Measurements from ENCODE around the gene NOTCH2. TPM values are rescaled to one million over a fixed set of nuclear protein-coding genes. Genes with fewer than 3 reads are reported as not detected.

NOTCH2 gene
- total RNA-seq, 1 donor from 2014 or later = 84.2 TPM

DNA sequence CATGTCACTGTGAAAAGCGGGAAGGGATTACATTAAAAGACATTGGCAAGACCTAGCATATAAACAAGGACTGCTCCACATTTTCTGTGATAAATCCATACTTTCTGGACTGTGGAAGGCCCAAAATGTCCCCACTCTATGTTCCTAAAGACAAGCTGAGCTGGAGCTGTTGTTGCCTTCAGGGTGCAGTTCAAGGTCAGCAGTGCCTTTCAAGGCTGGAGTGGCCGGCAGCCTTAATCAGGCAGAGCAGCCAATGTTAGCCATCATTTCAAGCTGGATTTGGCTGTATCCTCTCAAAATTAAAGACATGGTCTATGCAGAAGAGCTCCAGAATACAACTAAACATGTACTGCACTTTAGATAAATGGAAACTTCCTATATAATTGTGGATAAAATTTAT is 102.8 kb downstream of the NOTCH2 start:
- H3K27ac Mint-ChIP-seq (ENCODE audit: unreplicated experiment) = no peak overlapping the region
- peaks cover 32% of the 10 kb centered on the region for H3K36me3 Mint-ChIP-seq (ENCODE audit: low read depth)
- TF ChIP-seq, protein P1, sequence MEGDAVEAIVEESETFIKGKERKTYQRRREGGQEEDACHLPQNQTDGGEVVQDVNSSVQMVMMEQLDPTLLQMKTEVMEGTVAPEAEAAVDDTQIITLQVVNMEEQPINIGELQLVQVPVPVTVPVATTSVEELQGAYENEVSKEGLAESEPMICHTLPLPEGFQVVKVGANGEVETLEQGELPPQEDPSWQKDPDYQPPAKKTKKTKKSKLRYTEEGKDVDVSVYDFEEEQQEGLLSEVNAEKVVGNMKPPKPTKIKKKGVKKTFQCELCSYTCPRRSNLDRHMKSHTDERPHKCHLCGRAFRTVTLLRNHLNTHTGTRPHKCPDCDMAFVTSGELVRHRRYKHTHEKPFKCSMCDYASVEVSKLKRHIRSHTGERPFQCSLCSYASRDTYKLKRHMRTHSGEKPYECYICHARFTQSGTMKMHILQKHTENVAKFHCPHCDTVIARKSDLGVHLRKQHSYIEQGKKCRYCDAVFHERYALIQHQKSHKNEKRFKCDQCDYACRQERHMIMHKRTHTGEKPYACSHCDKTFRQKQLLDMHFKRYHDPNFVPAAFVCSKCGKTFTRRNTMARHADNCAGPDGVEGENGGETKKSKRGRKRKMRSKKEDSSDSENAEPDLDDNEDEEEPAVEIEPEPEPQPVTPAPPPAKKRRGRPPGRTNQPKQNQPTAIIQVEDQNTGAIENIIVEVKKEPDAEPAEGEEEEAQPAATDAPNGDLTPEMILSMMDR (conservative IDR thresholded peaks at IDR 0.05) = no peak
- no peak overlapping the region for H3K4me3 Mint-ChIP-seq
- peaks cover 14% of the 10 kb centered on the region for H3K4me1 Mint-ChIP-seq
- DNase-seq (ENCODE audit: low read depth, low spot score) = no peak
- H3K9me3 Mint-ChIP-seq = no peaks in the 10 kb centered on the region
- H3K27me3 Mint-ChIP-seq (ENCODE audit: low read depth) = no peaks in the 10 kb centered on the region

GRCh38 chr1:119966020-119966419 is 103.4 kb downstream of the NOTCH2 start:
- H3K27ac Mint-ChIP-seq (ENCODE audit: unreplicated experiment) = no peak overlapping the region
- H3K4me1 Mint-ChIP-seq = peaks cover 17% of the 10 kb centered on the region
- TF ChIP-seq, protein P1 (conservative IDR thresholded peaks at IDR 0.05) = no peak
- DNase-seq (ENCODE audit: low read depth, low spot score) = no peak
- no peaks in the 10 kb centered on the region for H3K27me3 Mint-ChIP-seq (ENCODE audit: low read depth)
- no peak overlapping the region for H3K4me3 Mint-ChIP-seq
- peaks cover 30% of the 10 kb centered on the region for H3K36me3 Mint-ChIP-seq (ENCODE audit: low read depth)
- H3K9me3 Mint-ChIP-seq = no peaks in the 10 kb centered on the region

DNA sequence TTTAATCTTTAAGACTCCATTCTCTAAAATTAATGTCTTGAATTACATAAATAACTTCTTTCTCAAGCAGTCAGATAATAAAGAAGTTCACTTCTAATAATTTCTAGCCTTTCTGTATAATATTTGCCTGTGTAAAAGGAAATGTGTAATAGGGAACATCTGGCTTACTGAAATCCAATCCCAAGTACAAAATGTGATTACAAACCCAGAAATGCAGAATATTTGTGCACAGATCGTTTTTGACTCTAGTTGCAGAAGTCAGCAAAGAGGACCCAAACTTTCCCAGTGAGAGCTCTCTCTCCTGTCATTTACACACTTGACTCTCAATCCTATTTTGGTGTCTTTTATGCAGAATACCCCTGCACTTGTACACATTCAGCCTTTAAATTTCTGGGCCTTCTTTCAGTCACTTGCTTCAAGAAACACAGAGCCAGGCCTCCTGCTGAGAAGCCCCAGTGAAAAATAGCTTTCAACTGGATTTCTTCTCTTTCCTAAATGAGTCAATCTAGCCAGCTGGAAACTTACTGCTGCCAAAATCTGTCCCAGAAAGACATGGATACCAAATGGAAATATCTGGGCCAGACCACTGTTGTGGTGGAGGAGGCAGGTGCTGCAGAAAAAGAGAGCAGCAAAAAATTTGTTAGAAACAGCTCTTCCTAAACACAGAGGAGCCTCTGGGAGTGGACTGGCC is 104.6 kb downstream of the NOTCH2 start:
- no peak for DNase-seq (ENCODE audit: low read depth, low spot score)
- Mint-ChIP-seq H3K4me1 (peaks cover 17% of the 10 kb centered on the region), H3K4me3 (no peak overlapping the region), H3K9me3 (no peaks in the 10 kb centered on the region), H3K36me3 (ENCODE audit: low read depth) (peaks cover 26% of the 10 kb centered on the region), H3K27me3 (ENCODE audit: low read depth) (no peaks in the 10 kb centered on the region), H3K27ac (ENCODE audit: unreplicated experiment) (peak overlapping the region; percentile 48)
- TF ChIP-seq, protein P1 (conservative IDR thresholded peaks at IDR 0.05) = no peak

DNA sequence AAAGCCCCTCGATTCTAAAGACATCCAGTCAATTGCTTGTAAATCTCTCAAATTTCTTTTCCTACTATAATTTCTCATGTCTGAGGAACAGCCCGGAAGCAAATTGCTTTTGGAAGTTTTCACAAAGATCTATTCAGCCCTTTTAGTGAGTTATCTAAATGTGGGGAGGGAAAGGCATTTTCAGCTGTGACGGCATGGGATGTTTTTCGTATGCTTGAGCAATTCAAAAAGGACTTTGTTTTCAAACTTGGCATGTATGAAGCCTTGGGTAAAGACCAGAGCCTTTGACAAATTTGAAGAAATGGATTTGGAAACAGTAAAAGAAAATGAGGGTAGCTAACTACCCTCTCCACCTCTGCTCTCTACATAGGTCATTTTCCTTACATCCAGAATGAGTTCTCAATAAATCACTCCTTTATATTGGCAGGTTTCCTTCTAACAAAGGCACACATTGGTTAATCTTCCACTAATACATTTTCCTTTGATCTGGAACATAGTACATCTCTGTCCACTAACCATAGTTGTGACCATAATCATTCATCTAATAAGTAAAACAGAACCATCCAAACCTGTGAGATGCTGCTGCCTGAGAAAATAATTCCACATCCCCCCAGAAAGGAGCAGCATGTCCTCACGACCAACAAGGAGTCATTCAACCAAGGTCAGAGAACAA is 107.0 kb downstream of the NOTCH2 start:
- Mint-ChIP-seq H3K27ac (ENCODE audit: unreplicated experiment) (peak overlapping the region; percentile 10), H3K4me1 (peaks cover 17% of the 10 kb centered on the region), H3K27me3 (ENCODE audit: low read depth) (no peaks in the 10 kb centered on the region), H3K4me3 (no peak overlapping the region), H3K36me3 (ENCODE audit: low read depth) (peaks cover 18% of the 10 kb centered on the region), H3K9me3 (no peaks in the 10 kb centered on the region)
- TF ChIP-seq, protein P1 (conservative IDR thresholded peaks at IDR 0.05) = no peak
- DNase-seq (ENCODE audit: low read depth, low spot score) = no peak

GRCh38 chr1:119960501-119960900 is 109.0 kb downstream of the NOTCH2 start:
- Mint-ChIP-seq H3K4me1 (peaks cover 17% of the 10 kb centered on the region), H3K4me3 (no peak overlapping the region), H3K27me3 (ENCODE audit: low read depth) (no peaks in the 10 kb centered on the region), H3K27ac (ENCODE audit: unreplicated experiment) (no peak overlapping the region), H3K36me3 (ENCODE audit: low read depth) (peaks cover 12% of the 10 kb centered on the region), H3K9me3 (no peaks in the 10 kb centered on the region)
- TF ChIP-seq, protein P1 (conservative IDR thresholded peaks at IDR 0.05) = no peak
- no peak for DNase-seq (ENCODE audit: low read depth, low spot score)

All from neural crest cell (in vitro differentiated cells).